K562 (cell line): ENCODE results near the gene TOM1L2. TPM values are rescaled to one million over a fixed set of nuclear protein-coding genes. Genes with fewer than 3 reads are reported as not detected.

ENCODE experiments used
- ARID1B ChIP-seq: fragments of 450-650 bp; IDR thresholded peaks from 2 replicates; pipeline ENCODE4 v1.6.1; 2016; ENCODE audit warnings: antibody characterized with exemption, mild to moderate bottlenecking, inconsistent platforms
- CREM ChIP-seq: IDR thresholded peaks from 2 replicates; pipeline ENCODE4 v1.6.1; 2014; ENCODE audit warnings: antibody characterized with exemption, low read depth
- ESRRA ChIP-seq: fragments of 450-650 bp; IDR thresholded peaks from 2 replicates; pipeline ENCODE4 v1.6.1; 2014; ENCODE audit warnings: low read depth, mild to moderate bottlenecking, moderate library complexity, borderline replicate concordance
- FOXJ2 ChIP-seq: fragments of 200-800 bp; sonication (Bioruptor generic); IDR thresholded peaks from 2 replicates; pipeline ENCODE4 v1.6.1; 2016; ENCODE audit warnings: missing genetic modification characterization, missing compliant biosample characterization
- GATA2 ChIP-seq: sonication (generic); formaldehyde crosslinking; IDR thresholded peaks from 2 replicates; pipeline ENCODE4 v1.4.0; 2020; ENCODE audit warnings: mild to moderate bottlenecking, missing genetic modification reagents
- HDAC2 ChIP-seq: fragments of 450-650 bp; IDR thresholded peaks from 2 replicates; pipeline ENCODE4 v1.6.1; 2016; ENCODE audit warnings: mild to moderate bottlenecking
- HEY1 ChIP-seq: fragments of 250-450 bp; sonication (Bioruptor Pico); IDR thresholded peaks from 2 replicates; pipeline ENCODE4 v1.5.0; 2020; ENCODE audit warnings: mild to moderate bottlenecking, moderate library complexity, borderline replicate concordance
- KDM1A ChIP-seq, 2 experiments: fragments of 450-650 bp; IDR thresholded peaks; 2 replicates each; pipeline ENCODE4 v1.6.1; 2016; ENCODE audit warnings: mild to moderate bottlenecking in 2 of 2
- LCOR ChIP-seq: sonication (generic); formaldehyde crosslinking; IDR thresholded peaks from 2 replicates; pipeline ENCODE4 v1.8.0; 2022; ENCODE audit warnings: mild to moderate bottlenecking, missing genetic modification reagents
- MAFG ChIP-seq: fragments of 450-650 bp; conservative IDR thresholded peaks from 2 replicates; pipeline ENCODE4 v1.6.1; 2016; ENCODE audit warnings: missing genetic modification characterization, missing compliant biosample characterization
- MLLT1 ChIP-seq, 2 experiments: fragments of 450-650 bp; IDR thresholded peaks; 2 replicates each; pipeline ENCODE4 v1.6.1; 2016
- MTA2 ChIP-seq: fragments of 450-650 bp; IDR thresholded peaks from 2 replicates; pipeline ENCODE4 v1.6.1; 2016; ENCODE audit warnings: low read depth
- NCOA1 ChIP-seq: fragments of 450-650 bp; IDR thresholded peaks from 2 replicates; pipeline ENCODE4 v1.6.1; 2016; ENCODE audit warnings: low read depth
- NCOR1 ChIP-seq: fragments of 450-650 bp; IDR thresholded peaks from 2 replicates; pipeline ENCODE4 v1.6.1; 2016; ENCODE audit warnings: mild to moderate bottlenecking, moderate library complexity
- NFIC ChIP-seq: fragments of 450-650 bp; IDR thresholded peaks from 2 replicates; pipeline ENCODE4 v1.6.1; 2017; ENCODE audit warnings: mild to moderate bottlenecking, inconsistent platforms
- SETDB1 ChIP-seq: IDR thresholded peaks from one replicate; pipeline ENCODE4 v1.6.1; 2012; ENCODE audit warnings: low read length, control low read depth, inconsistent platforms
- SPI1 ChIP-seq: IDR thresholded peaks from 2 replicates; pipeline ENCODE4 v1.6.1; 2011; ENCODE audit warnings: low read depth, low read length, control low read depth, borderline replicate concordance
- TAF9B ChIP-seq: fragments of 450-650 bp; IDR thresholded peaks from 2 replicates; pipeline ENCODE4 v1.6.1; 2018; ENCODE audit warnings: mild to moderate bottlenecking; ENCODE audit not compliant: partially characterized antibody
- TAL1 ChIP-seq: fragments of 450-650 bp; IDR thresholded peaks from 2 replicates; pipeline ENCODE4 v1.6.1; 2016; ENCODE audit warnings: mild to moderate bottlenecking
- TCF3 ChIP-seq: sonication (generic); formaldehyde crosslinking; IDR thresholded peaks from 2 replicates; pipeline ENCODE4 v1.4.0; 2020; ENCODE audit warnings: mild to moderate bottlenecking, missing genetic modification reagents
- U2AF1 ChIP-seq: fragments of 200-400 bp; formaldehyde crosslinking; optimal IDR thresholded peaks from 2 replicates; pipeline ENCODE3; 2017; ENCODE audit warnings: mild to moderate bottlenecking, low read depth, low read length, moderate library complexity
- ZNF224 ChIP-seq: sonication (generic); formaldehyde crosslinking; IDR thresholded peaks from 2 replicates; pipeline ENCODE4 v1.8.0; 2022; ENCODE audit warnings: mild to moderate bottlenecking, missing genetic modification reagents
- ZNF384 ChIP-seq: IDR thresholded peaks from 2 replicates; pipeline ENCODE4 v1.6.1; 2012; ENCODE audit warnings: low read depth, low read length, improper control_type of control experiment
- ZNF583 ChIP-seq: fragments of 250-450 bp; sonication (Bioruptor Pico); IDR thresholded peaks from 2 replicates; pipeline ENCODE4 v1.4.0; 2020
- ZNF695 ChIP-seq: fragments of 450-650 bp; formaldehyde crosslinking; IDR thresholded peaks from 2 replicates; pipeline ENCODE4 v1.4.0; 2020; ENCODE audit warnings: mild to moderate bottlenecking, moderate library complexity
- ZNF76 ChIP-seq: fragments of 250-450 bp; sonication (Bioruptor Pico); IDR thresholded peaks from 2 replicates; pipeline ENCODE4 v1.4.0; 2020; ENCODE audit warnings: mild to moderate bottlenecking, moderate library complexity, borderline replicate concordance
- ZNF766 ChIP-seq: fragments of 200-800 bp; sonication (Bioruptor generic); conservative IDR thresholded peaks from 2 replicates; pipeline ENCODE4 v1.6.1; 2016; ENCODE audit warnings: missing genetic modification characterization, missing compliant biosample characterization
- polyA plus RNA-seq, 8 experiments: library from polyadenylated mRNA; depleted of rRNA in 4 of 8; stranded (reverse) in 5 of 8; unstranded in 3 of 8; fragments of >200 nt; fragmentation: Nextera tagmentation in 2 of 8; fragmentation: Illumina TruSeq in 1 of 8; extraction: Ambion mirVana in 2 of 8; extraction: Trizol in 1 of 8; gene quantifications; 2 replicates each; pipeline versions ENCODE4 v1.2.1 to v1.2.3, GENCODE V29; 2011 to 2014; ENCODE audit warnings: inconsistent platforms in 1 of 8, missing spikeins in 1 of 8
- total RNA-seq, 7 experiments: library from RNA; depleted of rRNA in 6 of 7; stranded (reverse); fragments of >200 nt in 6 of 7; fragmentation: Illumina TruSeq in 2 of 7; extraction: Trizol in 2 of 7; gene quantifications; 2 replicates each; pipeline versions ENCODE4 v1.2.1 to v1.2.3, GENCODE V29; 2011 to 2021; ENCODE audit warnings: low replicate concordance in 1 of 7
- TF ChIP-seq, protein P1 (sequence below), 3 experiments: fragments of 200-800 bp in 1 of 3; sonication (Bioruptor generic) in 1 of 3; sonication (generic) in 1 of 3; formaldehyde crosslinking in 1 of 3; IDR thresholded peaks; 2 replicates each; pipeline versions ENCODE4 v1.6.1 to v1.8.0; 2016 to 2022; ENCODE audit warnings: mild to moderate bottlenecking in 2 of 3, missing compliant biosample characterization in 2 of 3, missing genetic modification characterization in 2 of 3, missing genetic modification reagents in 1 of 3
- TF ChIP-seq, protein P2 (sequence below): fragments of 450-650 bp; IDR thresholded peaks from 2 replicates; pipeline ENCODE4 v1.6.1; 2018; ENCODE audit warnings: mild to moderate bottlenecking, low read depth; ENCODE audit not compliant: partially characterized antibody

Gene TOM1L2
- total and polyA plus RNA-seq, 9 of the 15 experiments (the other 6 are each of a cell fraction or from before 2014, with no cell fraction given), result 0.07 to 6.0 (median 2.5) TPM

GRCh38 chr17:18017958-18018357 lies 45.8 kb upstream of the TOM1L2 start (continued):
- TF ChIP-seq ZNF583 (CRISPR knock-in tag) (no peak), CREM (peak; percentile 39; the same call in 1 of the 2 replicates), ZNF766 (CRISPR knock-in tag) (peak; percentile 31; the same call in 1 of the 2 replicates), TAF9B (no peak), ZNF695 (CRISPR knock-in tag) (no peak), FOXJ2 (0 out of 2 replicates have a peak, but pooled peaks have one; percentile 40), MLLT1 (IDR thresholded peaks at IDR 0.05) (peak in 1 of 2 experiments; percentile 79; a peak in 2 of 4 replicates), NCOR1 (peak; percentile 79), NFIC (peak; percentile 11; the same call in 1 of the 2 replicates), ARID1B (peak; percentile 78), HDAC2 (0 out of 2 replicates have a peak, but pooled peaks have one; percentile 34), ZNF384 (0 out of 2 replicates have a peak, but pooled peaks have one; percentile 14), ZNF224 (CRISPR knock-in tag) (no peak), TAL1 (peak; percentile 72), ZNF76 (CRISPR knock-in tag) (no peak), ESRRA (peak; percentile 72; the same call in 1 of the 2 replicates), MTA2 (peak; percentile 60), U2AF1 (no peak), SETDB1 (no peak), MAFG (0 out of 2 replicates have a peak, but pooled peaks have one; percentile 11), HEY1 (CRISPR knock-in tag) (0 out of 2 replicates have a peak, but pooled peaks have one; percentile 51), KDM1A (IDR thresholded peaks at IDR 0.05) (peak; percentile 14 to 31; a peak in 2 of 4 replicates), GATA2 (CRISPR knock-in tag) (peak; percentile 47; the same call in 1 of the 2 replicates), TCF3 (CRISPR knock-in tag) (peak; percentile 76), NCOA1 (0 out of 2 replicates have a peak, but pooled peaks have one; percentile 24), SPI1 (peak; percentile 86), LCOR (CRISPR knock-in tag) (peak; percentile 54; the same call in 1 of the 2 replicates)
- TF ChIP-seq, protein P1, sequence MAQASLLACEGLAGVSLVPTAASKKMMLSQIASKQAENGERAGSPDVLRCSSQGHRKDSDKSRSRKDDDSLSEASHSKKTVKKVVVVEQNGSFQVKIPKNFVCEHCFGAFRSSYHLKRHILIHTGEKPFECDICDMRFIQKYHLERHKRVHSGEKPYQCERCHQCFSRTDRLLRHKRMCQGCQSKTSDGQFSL (CRISPR knock-in tag; IDR thresholded peaks at IDR 0.05), result no peak
- TF ChIP-seq, protein P1 (tag; IDR thresholded peaks at IDR 0.05), result no peak
- TF ChIP-seq, protein P2, sequence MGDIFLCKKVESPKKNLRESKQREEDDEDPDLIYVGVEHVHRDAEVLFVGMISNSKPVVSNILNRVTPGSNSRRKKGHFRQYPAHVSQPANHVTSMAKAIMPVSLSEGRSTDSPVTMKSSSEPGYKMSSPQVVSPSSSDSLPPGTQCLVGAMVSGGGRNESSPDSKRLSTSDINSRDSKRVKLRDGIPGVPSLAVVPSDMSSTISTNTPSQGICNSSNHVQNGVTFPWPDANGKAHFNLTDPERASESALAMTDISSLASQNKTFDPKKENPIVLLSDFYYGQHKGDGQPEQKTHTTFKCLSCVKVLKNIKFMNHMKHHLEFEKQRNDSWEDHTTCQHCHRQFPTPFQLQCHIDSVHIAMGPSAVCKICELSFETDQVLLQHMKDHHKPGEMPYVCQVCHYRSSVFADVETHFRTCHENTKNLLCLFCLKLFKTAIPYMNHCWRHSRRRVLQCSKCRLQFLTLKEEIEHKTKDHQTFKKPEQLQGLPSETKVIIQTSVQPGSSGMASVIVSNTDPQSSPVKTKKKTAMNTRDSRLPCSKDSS, result no peak
